Neuron (in vitro differentiated cells): Measurements from ENCODE around the gene SLC16A9.
"Not testable (repeated sequence)": the region's sequence is repeated elsewhere in the genome, so short reads cannot be mapped to it uniquely, and the experiment has no call there.

Source experiments
- H2AFZ ChIP-seq: one replicate; pipeline ENCODE4 v1.6.1; 2013; ENCODE audit warnings: low read depth, mild to moderate bottlenecking, inconsistent platforms, low read length, moderate library complexity
- H3K27me3 ChIP-seq: one replicate; pipeline ENCODE4 v1.6.1; 2013; ENCODE audit warnings: low read length; ENCODE audit not compliant: insufficient read depth
- H3K36me3 ChIP-seq: one replicate; pipeline ENCODE4 v1.6.1; 2013; ENCODE audit warnings: low read length; ENCODE audit not compliant: insufficient read depth
- H3K4me1 ChIP-seq: one replicate; pipeline ENCODE4 v1.6.1; 2013; ENCODE audit warnings: low read length; ENCODE audit not compliant: insufficient read depth
- H3K4me3 ChIP-seq: 2 replicates; pipeline ENCODE4 v1.5.1; 2013; ENCODE audit warnings: mild to moderate bottlenecking, low read length, moderate library complexity
- H3K9me3 ChIP-seq: one replicate; pipeline ENCODE4 v1.6.1; 2013; ENCODE audit warnings: low read length

The SLC16A9 gene

DNA sequence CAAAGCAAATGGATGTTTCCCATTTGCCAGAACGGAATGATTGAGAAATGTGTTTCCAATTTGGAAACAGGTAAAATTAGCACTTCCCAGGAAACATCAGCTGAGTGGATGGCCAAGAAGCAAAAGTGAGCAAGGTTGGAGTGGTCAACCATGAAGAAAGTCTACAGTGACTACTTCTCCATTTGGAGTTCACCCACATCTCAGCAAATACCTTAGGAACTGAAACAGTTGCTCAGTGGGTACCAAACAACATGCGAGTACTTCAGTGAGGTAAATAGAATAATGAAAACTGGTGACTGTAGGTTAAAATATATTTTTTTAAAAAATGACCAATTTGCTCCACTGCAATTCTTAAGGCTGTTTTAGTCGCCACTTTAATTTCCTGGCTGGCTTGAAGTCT lies 57.7 kb downstream of the SLC16A9 start:
- H3K9me3 ChIP-seq = peaks cover 13% of the 10 kb centered on the region

DNA sequence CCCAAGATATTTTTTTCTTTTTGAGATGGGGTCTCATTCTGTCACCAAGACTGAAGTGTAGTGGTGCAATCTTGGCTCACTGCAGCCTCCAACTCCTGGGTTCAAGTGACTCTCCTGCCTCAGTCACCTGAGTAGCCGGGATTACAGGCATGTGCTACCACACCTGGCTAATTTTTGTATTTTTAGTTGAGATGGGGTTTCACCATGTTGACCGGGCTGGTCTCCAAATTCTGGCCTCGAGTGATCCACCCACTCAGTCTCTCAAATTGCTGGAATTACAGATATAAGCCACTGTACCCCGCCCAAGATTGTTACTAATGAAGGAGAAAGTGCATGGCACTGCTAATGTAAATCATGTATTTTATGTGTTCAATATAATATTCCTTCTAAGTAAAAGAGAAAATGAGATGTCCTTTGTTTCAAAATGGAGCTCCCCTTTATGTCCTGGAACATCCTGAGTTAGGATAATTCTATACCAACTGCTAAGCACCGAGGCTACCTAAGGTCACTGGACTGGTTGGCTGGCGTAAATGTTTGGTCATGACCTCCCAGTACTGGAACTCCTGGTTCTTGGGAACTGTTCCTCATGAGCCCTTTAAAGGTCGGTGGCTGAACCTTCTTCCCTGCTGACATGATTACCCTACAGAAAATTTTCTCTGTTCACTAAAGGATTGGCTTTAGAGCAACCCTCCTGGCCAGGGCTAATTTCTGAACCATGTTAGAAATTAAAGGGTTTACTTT lies 59.9 kb downstream of the SLC16A9 start:
- Histone ChIP-seq H3K27me3 (no peaks in the 10 kb centered on the region), H3K4me3 (no peak overlapping the region), H3K4me1 (peaks cover 2% of the 10 kb centered on the region), H2AFZ (no peak overlapping the region), H3K36me3 (peaks cover 35% of the 10 kb centered on the region), H3K9me3 (peaks cover 17% of the 10 kb centered on the region)

More for the DNA sequence above, 57.7 kb downstream of the SLC16A9 start:
- Histone ChIP-seq H3K36me3 (peaks cover 50% of the 10 kb centered on the region), H3K4me3 (no peak overlapping the region), H2AFZ (no peak overlapping the region), H3K4me1 (peaks cover 2% of the 10 kb centered on the region), H3K27me3 (no peaks in the 10 kb centered on the region)

DNA sequence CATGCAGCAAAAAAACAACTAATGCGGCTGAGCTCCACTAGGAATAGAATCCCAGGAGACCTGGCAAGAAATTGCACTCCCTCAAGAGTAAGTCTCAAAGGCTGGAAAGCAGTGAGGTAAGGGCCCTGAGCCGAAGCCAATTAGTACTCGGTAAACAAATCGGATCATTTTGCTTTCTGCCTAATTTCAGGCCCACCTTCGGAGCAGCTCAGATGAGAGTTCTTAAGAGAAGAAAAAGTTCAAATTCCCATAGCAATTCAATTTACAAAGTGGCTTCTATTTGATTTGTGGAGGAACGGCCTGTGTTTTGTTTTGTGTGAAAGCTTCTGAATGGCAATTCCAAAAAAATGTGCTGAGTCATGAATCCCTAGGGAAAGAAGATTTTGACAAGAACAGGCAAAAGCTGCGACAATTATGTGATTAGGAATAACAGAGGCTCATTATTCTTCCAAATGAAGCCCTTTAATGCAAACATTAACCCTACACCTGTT lies 60.9 kb downstream of the SLC16A9 start:
- Histone ChIP-seq H3K9me3 (peaks cover 12% of the 10 kb centered on the region), H2AFZ (no peak overlapping the region), H3K4me1 (peaks cover 2% of the 10 kb centered on the region), H3K4me3 (no peak overlapping the region), H3K27me3 (no peaks in the 10 kb centered on the region), H3K36me3 (peaks cover 28% of the 10 kb centered on the region)

DNA sequence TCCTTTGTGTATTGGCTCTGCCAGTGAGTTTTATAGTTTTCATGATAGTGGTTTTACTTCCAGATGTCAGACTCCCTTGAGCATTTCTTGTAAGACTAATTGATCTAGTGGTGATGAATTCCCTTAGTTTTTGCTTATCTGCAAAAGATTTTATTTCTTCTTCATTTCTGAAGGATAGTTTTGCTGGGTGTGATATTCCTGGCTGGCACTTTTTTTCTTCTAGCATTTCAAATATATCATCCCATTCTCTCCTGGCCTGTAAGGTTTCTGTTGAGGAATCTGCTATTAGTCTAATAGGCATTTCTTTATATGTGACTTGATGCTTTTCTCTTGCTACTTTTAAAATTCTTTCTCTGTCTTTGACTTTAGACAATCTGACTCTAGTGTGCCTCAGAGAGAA lies 64.8 kb downstream of the SLC16A9 start:
- peaks cover 2% of the 10 kb centered on the region for H3K36me3 ChIP-seq
- H2AFZ ChIP-seq = no peak overlapping the region
- peaks cover 2% of the 10 kb centered on the region for H3K4me1 ChIP-seq
- H3K4me3 ChIP-seq = no peak overlapping the region
- peaks cover 10% of the 10 kb centered on the region for H3K9me3 ChIP-seq
- H3K27me3 ChIP-seq = no peaks in the 10 kb centered on the region

DNA sequence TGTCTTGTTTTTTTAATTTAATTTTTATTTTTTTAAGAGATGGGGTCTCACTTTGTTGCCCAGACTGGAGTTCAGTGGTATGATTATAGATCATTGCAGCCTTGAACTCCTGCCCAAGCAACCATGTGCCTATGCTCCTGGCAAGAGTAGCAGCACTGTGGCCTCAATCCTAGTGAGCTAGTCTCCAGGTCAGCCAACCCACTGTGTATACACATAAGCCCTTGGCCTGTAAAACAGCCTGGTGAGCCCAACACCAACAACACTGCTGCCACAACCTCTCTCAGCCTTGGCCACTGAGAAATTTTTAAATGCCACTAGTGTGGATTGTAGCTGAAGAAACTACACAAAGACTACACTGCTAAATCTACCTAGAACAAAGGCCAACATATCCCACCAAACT lies 68.0 kb downstream of the SLC16A9 start:
- not testable (repeated sequence) for H3K4me1 ChIP-seq, H3K4me3 ChIP-seq, H3K36me3 ChIP-seq, H3K9me3 ChIP-seq, H2AFZ ChIP-seq, H3K27me3 ChIP-seq

DNA sequence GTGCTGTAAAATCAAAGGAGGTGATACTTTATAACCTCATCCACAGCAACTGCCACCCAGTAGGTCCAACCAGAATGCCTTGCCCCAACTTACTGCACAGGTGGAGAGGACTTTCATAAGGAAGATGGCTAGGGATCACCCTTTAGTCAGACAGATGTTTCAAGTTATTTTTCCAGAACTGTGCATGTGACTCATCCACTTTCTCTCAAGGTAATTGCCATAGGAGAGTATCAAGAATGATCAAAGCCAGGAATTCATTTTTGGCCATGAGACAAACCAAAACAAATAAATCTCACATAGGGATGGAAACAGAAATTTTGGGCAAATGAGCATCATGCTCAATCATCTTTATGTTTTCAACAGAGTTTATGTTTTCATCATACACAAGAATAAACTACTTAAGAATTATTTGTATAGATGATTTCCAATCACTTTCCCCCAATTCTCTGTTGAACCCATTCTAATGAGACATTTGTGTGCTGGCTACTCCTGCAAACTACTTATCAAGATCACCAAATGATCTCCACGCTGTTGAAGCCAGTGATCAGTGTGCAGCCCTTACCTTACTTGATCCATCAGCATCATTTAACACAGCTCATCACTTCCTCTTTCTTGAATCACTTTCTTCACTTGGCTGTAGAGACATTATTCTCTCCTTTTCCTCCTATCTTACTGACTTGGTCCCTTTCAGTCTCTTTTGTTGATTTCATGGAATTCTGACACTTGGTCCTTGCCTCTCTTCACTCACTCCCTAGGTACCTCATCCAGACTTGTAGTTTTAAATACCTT lies 74.0 kb downstream of the SLC16A9 start:
- Histone ChIP-seq H3K27me3 (no peaks in the 10 kb centered on the region), H2AFZ (no peak overlapping the region), H3K4me3 (no peak overlapping the region), H3K4me1 (no peaks in the 10 kb centered on the region), H3K36me3 (no peaks in the 10 kb centered on the region), H3K9me3 (no peaks in the 10 kb centered on the region)

DNA sequence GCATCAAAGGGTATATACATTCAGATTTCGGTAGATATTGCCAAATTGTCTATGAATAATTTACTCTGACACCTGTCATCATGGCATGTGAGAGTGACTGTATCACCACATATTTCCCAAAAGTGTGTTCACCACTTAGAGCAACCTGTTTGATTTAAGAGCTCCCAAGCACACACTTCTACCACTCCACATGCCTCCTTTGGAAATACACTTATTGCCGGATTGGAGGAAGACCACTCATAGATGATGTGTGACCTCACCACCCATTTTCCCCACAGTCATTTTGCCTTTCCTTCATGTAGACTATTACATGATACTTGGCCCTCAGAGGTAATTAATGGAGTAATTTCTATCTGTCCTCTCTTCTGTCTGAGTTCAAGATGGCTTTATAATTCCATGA lies 75.5 kb downstream of the SLC16A9 start:
- Histone ChIP-seq H3K4me1 (no peaks in the 10 kb centered on the region), H3K4me3 (no peak overlapping the region), H2AFZ (no peak overlapping the region), H3K27me3 (no peaks in the 10 kb centered on the region), H3K9me3 (no peaks in the 10 kb centered on the region), H3K36me3 (no peaks in the 10 kb centered on the region)

DNA sequence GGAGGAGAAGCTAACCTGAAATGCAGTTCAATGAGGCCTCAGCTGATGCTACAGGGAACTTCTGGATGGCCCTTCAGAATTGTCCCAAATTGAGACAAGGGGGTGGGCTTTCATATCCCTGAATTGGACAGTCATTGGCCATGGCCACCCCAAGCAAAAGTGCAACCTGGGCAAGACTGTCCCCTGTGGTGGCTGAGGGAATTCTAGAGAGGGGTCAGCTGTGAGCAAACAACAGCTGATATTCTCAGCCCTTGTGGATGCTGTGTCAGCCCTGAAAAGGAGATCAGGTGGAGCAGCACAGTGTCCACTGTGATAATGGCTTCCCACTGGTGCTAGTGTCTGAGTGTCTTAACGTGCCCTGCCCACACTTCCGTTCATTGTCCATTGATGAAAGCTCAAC lies 76.6 kb downstream of the SLC16A9 start:
- H3K36me3 ChIP-seq = no peaks in the 10 kb centered on the region
- no peaks in the 10 kb centered on the region for H3K4me1 ChIP-seq
- H3K4me3 ChIP-seq = no peak overlapping the region
- H3K9me3 ChIP-seq = no peaks in the 10 kb centered on the region
- H2AFZ ChIP-seq = no peak overlapping the region
- no peaks in the 10 kb centered on the region for H3K27me3 ChIP-seq

DNA sequence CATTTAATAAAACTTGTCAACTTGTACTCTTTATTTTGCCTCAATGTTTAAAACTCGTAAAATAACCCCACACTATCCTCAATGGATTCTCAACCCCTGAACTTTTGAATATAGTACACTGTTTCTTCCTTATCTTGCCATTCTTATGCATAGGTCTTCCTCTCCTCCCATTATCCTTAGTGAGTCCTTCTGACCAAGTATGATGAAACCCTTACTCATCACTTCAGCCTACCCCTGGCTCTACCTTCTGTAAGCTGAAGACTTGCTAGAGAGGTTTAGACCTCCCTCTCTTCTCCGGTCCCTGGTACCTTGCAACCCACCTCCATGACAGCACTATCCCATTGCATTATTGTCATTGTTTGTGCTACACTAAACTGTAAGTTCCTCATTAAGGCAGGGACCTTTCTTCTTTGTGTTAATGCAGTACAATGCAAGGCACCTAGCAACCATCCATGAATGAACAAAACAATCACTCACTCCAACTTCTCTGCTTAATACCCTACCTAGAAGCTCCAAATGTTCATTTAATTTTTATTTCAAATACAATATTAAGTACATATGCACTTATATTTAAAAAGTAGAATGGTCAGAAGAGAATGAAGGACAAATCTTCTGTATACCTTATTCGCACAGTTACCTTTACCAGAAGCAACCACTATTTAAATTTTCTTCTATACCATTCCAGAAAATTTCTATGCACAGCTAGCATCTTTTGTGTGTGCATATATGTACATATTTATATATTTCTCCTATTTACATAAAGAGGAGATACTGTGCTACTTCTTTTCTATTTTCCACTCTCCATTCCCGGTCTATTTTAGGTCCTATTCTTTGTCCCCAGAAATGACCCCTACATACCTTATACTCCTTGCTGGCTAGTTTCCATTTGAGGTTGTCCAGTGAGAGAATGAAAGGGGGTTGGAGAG lies 77.5 kb downstream of the SLC16A9 start:
- H3K27me3 ChIP-seq = no peaks in the 10 kb centered on the region
- no peaks in the 10 kb centered on the region for H3K4me1 ChIP-seq
- no peak overlapping the region for H2AFZ ChIP-seq
- no peaks in the 10 kb centered on the region for H3K36me3 ChIP-seq
- H3K9me3 ChIP-seq = no peaks in the 10 kb centered on the region
- H3K4me3 ChIP-seq = no peak overlapping the region

DNA sequence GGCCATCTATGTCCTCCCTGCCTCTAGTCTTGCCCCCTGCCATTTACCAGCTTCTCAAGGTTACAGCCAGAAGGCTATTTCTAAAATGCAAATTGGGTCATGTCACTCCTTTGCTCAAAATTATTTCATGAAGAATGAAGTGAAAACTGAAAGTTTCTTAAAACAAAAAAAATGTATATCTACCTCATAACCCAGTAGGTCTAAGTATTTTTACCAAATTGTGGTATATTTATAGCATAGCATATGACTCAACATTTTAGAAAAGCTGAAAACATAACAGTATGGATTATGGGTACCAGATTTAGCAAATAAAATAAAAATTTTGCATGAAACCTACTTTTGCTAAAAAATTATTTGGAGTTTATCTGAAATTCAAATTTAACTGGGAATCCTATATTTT lies 78.4 kb downstream of the SLC16A9 start:
- H2AFZ ChIP-seq = no peak overlapping the region
- H3K9me3 ChIP-seq = no peaks in the 10 kb centered on the region
- H3K36me3 ChIP-seq = no peaks in the 10 kb centered on the region
- no peak overlapping the region for H3K4me3 ChIP-seq
- no peaks in the 10 kb centered on the region for H3K27me3 ChIP-seq
- peaks cover 4% of the 10 kb centered on the region for H3K4me1 ChIP-seq

DNA sequence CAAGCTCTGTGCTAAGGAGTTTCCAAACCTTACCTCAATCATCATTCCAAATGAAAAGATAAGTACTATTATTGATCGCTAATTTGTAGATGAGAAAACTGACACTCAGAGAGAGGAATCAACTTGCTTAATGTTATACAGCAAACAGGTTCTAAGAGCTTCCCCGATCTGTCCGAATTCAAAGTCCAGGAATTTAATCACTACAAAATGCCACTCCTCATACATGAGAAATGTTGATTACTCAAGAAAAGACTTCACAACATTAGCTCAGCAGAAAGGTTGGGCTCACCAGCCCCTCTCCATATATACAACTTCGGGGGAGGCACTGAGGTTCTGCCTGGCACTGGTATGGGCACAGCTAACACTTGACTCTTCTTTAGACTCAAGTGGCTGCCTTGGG lies 80.7 kb downstream of the SLC16A9 start:
- Histone ChIP-seq H3K9me3 (no peaks in the 10 kb centered on the region), H3K36me3 (no peaks in the 10 kb centered on the region), H2AFZ (no peak overlapping the region), H3K4me3 (no peak overlapping the region), H3K4me1 (peaks cover 6% of the 10 kb centered on the region), H3K27me3 (no peaks in the 10 kb centered on the region)

DNA sequence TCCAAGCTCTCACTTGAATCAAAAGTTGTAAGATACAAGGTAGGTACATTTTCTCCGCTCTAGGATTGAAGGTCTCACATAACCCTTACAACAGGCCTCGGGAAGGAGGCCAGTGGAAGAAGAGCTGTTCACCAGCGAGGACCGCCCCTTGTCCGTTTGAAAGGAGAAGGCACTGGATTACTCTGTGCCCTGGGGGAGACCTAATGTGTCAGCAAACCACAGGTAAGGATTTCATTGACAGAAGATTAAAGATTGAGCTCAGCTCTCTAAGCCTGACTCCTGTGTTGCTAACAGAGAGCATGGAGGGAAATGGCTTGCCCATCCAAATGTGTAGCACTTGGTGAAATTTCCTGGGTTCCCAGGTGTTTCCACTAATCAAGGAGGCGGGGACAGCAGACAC lies 81.2 kb downstream of the SLC16A9 start:
- Histone ChIP-seq H3K36me3 (no peaks in the 10 kb centered on the region), H3K27me3 (no peaks in the 10 kb centered on the region), H2AFZ (no peak overlapping the region), H3K9me3 (no peaks in the 10 kb centered on the region), H3K4me3 (no peak overlapping the region), H3K4me1 (peaks cover 6% of the 10 kb centered on the region)
